Breast epithelium (tissue), 4 donors: ENCODE data around the gene PIK3R5. TPM values are rescaled to one million over a fixed set of nuclear protein-coding genes. Genes with fewer than 3 reads are reported as not detected.
A peak's percentile ranks its signal among the peaks of the same experiment; 100 is the strongest.

ENCODE experiments used
- DNase-seq, 2 donors: peaks; one replicate each; pipeline ENCODE4 v3.0.0-alpha.2; 2019; ENCODE audit warnings: low spot score in 2 of 2
- H3K27ac ChIP-seq, 2 donors: fragments of 200-600 bp; sonication (generic) in 1 of 2; one replicate each; pipeline ENCODE4 v1.5.1; 2016 to 2019; ENCODE audit warnings: mild to moderate bottlenecking in 1 of 2
- H3K27me3 ChIP-seq, 2 donors: fragments of 200-600 bp; sonication (generic) in 1 of 2; one replicate each; pipeline versions ENCODE4 v1.5.1 to v1.6.0; 2017 to 2019; ENCODE audit warnings: control low read depth in 1 of 2, mild to moderate bottlenecking in 1 of 2
- H3K36me3 ChIP-seq: fragments of 200-600 bp; one replicate; pipeline ENCODE4 v1.5.1; 2019
- H3K4me1 ChIP-seq, 2 donors: fragments of 200-600 bp; sonication (generic); one replicate each; pipeline ENCODE4 v1.5.1; 2016 to 2019; ENCODE audit warnings: control low read depth in 1 of 2
- H3K4me3 ChIP-seq, 3 donors: fragments of 200-600 bp; sonication (generic); 1 replicate in 2 of 3; 2 replicates in 1 of 3; pipeline ENCODE4 v1.5.1; 2016 to 2019; ENCODE audit warnings: mild to moderate bottlenecking in 3 of 3, moderate library complexity in 2 of 3
- H3K9me3 ChIP-seq, 2 donors: fragments of 200-600 bp; sonication (generic) in 1 of 2; one replicate each; pipeline ENCODE4 v1.5.1; 2016 to 2019; ENCODE audit warnings: control low read depth in 1 of 2
- POLR2A ChIP-seq: fragments of 450-650 bp; IDR thresholded peaks from one replicate; pipeline ENCODE4 v1.6.1; 2016; ENCODE audit warnings: antibody characterized with exemption, mild to moderate bottlenecking, moderate library complexity
- POLR2AphosphoS5 ChIP-seq, 3 donors: sonication (generic); formaldehyde crosslinking; IDR thresholded peaks; one replicate each; pipeline ENCODE4 v1.6.1; 2017; ENCODE audit warnings: antibody characterized with exemption in 3 of 3
- intact Hi-C: fragments of 100-400 bp; cut with DNase I; formaldehyde crosslinking; loops from one replicate; pipeline ENCODE4 v1.15.1; 2023; ENCODE audit warnings: low total_unique reads
- total RNA-seq, 3 donors: library from RNA; depleted of rRNA; stranded (reverse); fragments of >200 nt; gene quantifications; one replicate each; pipeline ENCODE4 v1.1.0, GENCODE V29; 2016
- TF ChIP-seq, protein P1 (sequence below), 3 donors: fragments of 450-650 bp; IDR thresholded peaks; one replicate each; pipeline ENCODE4 v1.5.1; 2016 to 2017; ENCODE audit warnings: antibody characterized with exemption in 3 of 3, mild to moderate bottlenecking in 3 of 3, moderate library complexity in 3 of 3

The PIK3R5 gene
- total RNA-seq, 3 donors from 2014 or later, result 9.8 to 28.6 (median 12.3) TPM

DNA sequence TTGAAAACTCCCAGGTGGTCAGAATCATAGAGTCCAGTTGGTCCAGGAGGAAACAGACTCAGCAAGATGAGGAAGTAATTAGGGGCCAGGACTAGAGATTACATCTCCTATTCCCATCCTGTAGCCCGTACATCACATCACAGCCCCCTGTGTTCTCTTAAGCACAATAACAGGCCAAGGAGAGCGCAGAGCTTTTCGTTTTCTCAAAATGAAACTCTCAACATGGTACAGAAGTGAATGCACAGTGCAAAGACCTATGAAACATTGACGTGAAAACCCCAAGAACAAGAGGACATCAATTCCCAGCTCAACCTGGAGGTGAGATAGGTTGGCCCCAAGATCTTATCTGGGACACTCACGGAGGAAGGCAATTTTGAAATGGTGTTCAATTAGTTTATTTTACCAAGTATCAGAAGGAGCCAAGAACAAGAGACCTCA, 9.0 kb downstream of the PIK3R5 start:
- H3K4me1 ChIP-seq, result no peaks in the 10 kb centered on the region
- H3K4me3 ChIP-seq, result no peak overlapping the region
- TF ChIP-seq POLR2A (no peak), POLR2AphosphoS5 (IDR thresholded peaks at IDR 0.05) (no peak)
- TF ChIP-seq, protein P1, sequence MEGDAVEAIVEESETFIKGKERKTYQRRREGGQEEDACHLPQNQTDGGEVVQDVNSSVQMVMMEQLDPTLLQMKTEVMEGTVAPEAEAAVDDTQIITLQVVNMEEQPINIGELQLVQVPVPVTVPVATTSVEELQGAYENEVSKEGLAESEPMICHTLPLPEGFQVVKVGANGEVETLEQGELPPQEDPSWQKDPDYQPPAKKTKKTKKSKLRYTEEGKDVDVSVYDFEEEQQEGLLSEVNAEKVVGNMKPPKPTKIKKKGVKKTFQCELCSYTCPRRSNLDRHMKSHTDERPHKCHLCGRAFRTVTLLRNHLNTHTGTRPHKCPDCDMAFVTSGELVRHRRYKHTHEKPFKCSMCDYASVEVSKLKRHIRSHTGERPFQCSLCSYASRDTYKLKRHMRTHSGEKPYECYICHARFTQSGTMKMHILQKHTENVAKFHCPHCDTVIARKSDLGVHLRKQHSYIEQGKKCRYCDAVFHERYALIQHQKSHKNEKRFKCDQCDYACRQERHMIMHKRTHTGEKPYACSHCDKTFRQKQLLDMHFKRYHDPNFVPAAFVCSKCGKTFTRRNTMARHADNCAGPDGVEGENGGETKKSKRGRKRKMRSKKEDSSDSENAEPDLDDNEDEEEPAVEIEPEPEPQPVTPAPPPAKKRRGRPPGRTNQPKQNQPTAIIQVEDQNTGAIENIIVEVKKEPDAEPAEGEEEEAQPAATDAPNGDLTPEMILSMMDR (IDR thresholded peaks at IDR 0.05), result no peak
- H3K27ac ChIP-seq, result no peak overlapping the region
- H3K27me3 ChIP-seq, result no peaks in the 10 kb centered on the region
- no peaks in the 10 kb centered on the region for H3K36me3 ChIP-seq
- no peak for DNase-seq
- no peaks in the 10 kb centered on the region for H3K9me3 ChIP-seq
- intact Hi-C loops, result no loop called here

DNA sequence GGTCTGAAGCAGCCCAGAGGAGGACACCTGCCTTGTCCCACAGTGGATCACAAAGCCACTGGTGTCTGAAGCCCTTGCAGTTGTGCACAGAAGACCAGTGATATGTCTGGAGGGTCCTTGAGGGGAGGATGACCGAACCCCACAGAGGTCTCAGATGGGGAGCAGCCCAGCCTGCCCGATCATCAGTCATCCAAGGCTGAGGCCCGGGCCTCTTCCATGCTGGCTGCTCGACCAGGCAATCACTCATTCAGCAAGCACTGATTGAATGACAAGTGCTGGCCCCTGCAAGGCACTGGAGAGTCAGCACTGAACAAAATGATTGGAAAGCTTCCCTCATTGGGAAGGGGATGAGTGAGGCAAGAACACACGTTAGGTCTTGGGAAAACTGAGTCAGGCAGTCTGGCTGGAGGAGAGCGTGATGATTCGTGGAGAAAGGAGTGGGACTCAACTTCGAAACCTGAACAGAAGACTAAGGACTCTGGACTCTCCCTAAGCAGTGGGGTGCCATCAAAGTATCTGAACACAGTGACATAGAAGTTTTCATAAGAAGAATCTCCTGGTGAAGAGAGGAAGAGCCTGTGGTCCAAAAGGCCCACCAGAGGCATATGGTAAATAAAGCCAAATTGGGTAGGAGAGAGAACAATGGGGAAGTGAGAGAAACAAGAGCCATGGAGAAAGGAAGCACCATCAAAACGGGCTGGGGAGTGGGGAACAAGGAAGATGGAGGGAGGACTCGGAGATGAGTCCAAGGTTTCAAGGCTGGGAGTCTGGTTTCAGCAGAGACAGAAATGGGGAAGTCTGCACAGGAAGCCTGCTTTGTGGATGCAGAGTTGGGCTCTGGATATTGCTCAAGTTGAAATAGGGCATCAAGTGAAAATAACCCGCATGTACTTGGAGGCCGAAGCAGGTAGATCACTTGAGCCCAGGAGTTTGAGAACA, 10.2 kb downstream of the PIK3R5 start:
- DNase-seq, result no peak
- no peaks in the 10 kb centered on the region for H3K27me3 ChIP-seq
- no peaks in the 10 kb centered on the region for H3K36me3 ChIP-seq
- no peak overlapping the region for H3K27ac ChIP-seq
- no peaks in the 10 kb centered on the region for H3K4me1 ChIP-seq
- no peaks in the 10 kb centered on the region for H3K9me3 ChIP-seq
- TF ChIP-seq, protein P1 (IDR thresholded peaks at IDR 0.05), result no peak
- no peak for TF ChIP-seq POLR2AphosphoS5 (IDR thresholded peaks at IDR 0.05)
- no peak for TF ChIP-seq POLR2A
- intact Hi-C loops, result no loop called here
- H3K4me3 ChIP-seq, result no peak overlapping the region

DNA sequence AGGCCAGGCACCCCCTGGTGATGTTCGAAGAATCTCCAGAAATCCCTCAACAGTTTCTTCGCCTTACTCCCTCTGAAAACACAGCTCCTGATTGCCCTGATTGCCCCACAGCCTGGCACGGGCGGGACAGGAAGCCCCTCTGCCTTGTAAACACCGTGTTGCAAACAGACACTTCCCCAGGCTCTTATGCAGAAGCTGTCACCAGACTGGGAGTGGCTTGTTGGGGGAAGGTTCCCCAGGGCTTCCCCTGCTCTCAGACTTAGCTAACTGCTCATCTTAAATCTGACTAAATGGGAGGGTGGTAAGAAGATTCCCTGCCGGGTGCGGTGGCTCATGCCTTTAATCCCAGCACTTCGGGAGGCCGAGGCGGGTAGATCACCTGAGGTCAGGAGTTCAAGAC, 11.2 kb downstream of the PIK3R5 start:
- intact Hi-C loops, result no loop called here
- Histone ChIP-seq H3K27me3 (no peaks in the 10 kb centered on the region), H3K4me3 (no peak overlapping the region), H3K36me3 (no peaks in the 10 kb centered on the region), H3K9me3 (no peaks in the 10 kb centered on the region), H3K4me1 (no peaks in the 10 kb centered on the region), H3K27ac (no peak overlapping the region)
- TF ChIP-seq POLR2A (no peak), POLR2AphosphoS5 (IDR thresholded peaks at IDR 0.05) (peak in 1 of 3 donors; percentile 22)
- TF ChIP-seq, protein P1 (IDR thresholded peaks at IDR 0.05), result no peak
- DNase-seq, result no peak

DNA sequence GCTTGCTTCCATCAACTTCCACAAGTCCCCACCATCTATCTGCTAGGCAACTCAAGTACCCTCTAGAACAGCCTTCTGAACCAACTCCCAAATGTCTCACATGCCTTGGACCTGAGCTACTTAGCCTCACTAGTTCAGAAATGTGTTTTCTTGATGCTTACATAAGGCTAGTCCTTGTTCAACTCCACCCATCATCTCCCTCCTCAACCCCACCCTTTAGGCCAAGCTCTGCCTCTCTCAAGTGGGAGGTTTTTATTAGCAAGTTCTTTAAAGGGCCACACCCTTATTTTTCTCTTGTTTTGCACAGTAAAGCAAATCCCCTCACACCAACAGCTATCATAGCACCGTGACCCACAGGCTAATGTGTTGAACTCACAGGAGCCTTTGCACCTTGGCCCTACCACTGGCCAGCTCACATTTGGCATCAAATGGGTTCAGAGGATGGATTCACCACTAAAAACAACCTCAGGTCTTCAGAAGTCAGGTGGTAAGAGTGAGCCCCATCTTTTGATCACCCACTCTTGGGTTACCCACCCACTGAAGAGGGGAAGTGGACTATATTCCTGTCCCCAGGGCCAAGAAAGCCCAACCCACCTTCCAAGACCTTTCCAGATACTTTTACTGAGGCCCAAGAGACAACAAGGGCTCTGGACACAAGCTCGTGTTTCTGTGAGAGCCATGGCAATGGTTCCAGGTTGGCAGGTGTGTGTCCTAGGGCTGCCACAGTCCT, 12.2 kb downstream of the PIK3R5 start:
- Histone ChIP-seq H3K27me3 (no peaks in the 10 kb centered on the region), H3K4me1 (no peaks in the 10 kb centered on the region), H3K36me3 (no peaks in the 10 kb centered on the region), H3K4me3 (no peak overlapping the region), H3K9me3 (no peaks in the 10 kb centered on the region), H3K27ac (peak overlapping the region in 1 of 2 donors; percentile 14)
- intact Hi-C loops, result no loop called here
- TF ChIP-seq, protein P1 (IDR thresholded peaks at IDR 0.05), result no peak
- TF ChIP-seq POLR2AphosphoS5 (IDR thresholded peaks at IDR 0.05) (no peak), POLR2A (no peak)
- DNase-seq, result no peak

DNA sequence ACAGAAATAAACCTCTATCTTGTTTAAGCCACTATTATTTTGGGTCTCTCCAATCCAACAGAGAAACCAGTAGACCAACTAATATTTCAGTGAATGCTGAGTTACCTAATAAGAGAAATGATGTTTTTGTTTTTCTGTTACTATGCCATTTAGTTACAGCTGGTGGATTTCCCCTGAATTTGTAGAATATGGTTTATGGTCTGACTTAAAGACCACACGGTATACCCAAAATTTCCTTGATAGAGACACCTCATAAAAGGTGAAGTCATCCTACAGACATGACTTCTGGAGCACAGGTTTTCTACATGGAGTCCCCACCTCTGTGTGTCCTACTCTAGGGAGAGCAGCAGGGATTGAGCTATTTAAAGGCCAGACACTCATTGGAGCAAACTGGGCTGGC, 13.3 kb downstream of the PIK3R5 start:
- no peaks in the 10 kb centered on the region for H3K9me3 ChIP-seq
- no peak overlapping the region for H3K27ac ChIP-seq
- intact Hi-C loops, result no loop called here
- no peaks in the 10 kb centered on the region for H3K27me3 ChIP-seq
- DNase-seq, result no peak
- no peak overlapping the region for H3K4me3 ChIP-seq
- no peak for TF ChIP-seq POLR2AphosphoS5 (IDR thresholded peaks at IDR 0.05)
- no peak for TF ChIP-seq POLR2A
- TF ChIP-seq, protein P1 (IDR thresholded peaks at IDR 0.05), result no peak
- H3K4me1 ChIP-seq, result no peaks in the 10 kb centered on the region
- no peaks in the 10 kb centered on the region for H3K36me3 ChIP-seq
